GM13976 (cell line): Measurements from ENCODE around the gene PAK4.
"Not testable (repeated sequence)": the region's sequence is repeated elsewhere in the genome, so short reads cannot be mapped to it uniquely, and the experiment has no call there.

Experiments
- DNase-seq: peaks from one replicate; pipeline ENCODE4 v3.0.0; 2012; ENCODE audit warnings: low spot score
- CTCF ChIP-seq: IDR thresholded peaks from 2 replicates; pipeline ENCODE4 v1.5.1; 2012; ENCODE audit warnings: borderline replicate concordance, mild to moderate bottlenecking; ENCODE audit not compliant: insufficient read depth; ENCODE audit errors: extremely low read depth, missing control alignments, control extremely low read depth
- in situ Hi-C: fragments of 300-500 bp; cut with MboI; formaldehyde crosslinking; loops from one replicate; pipeline ENCODE4 v1.12.0; 2022; ENCODE audit warnings: low sequenced_read_pairs, mixed read lengths, inconsistent platforms; ENCODE audit not compliant: unreplicated experiment

The PAK4 gene

GRCh38 chr19:39111593-39112199, 13.9 kb upstream of the PAK4 start:
- in situ Hi-C loops = no loop called here

GRCh38 chr19:39112338-39112890, 13.2 kb upstream of the PAK4 start:
- no peak for TF ChIP-seq CTCF
- DNase-seq = no peak
- in situ Hi-C loops = no loop called here

More at GRCh38 chr19:39111593-39112199, 13.9 kb upstream of the PAK4 start:
- no peak for TF ChIP-seq CTCF
- no peak for DNase-seq

- in situ Hi-C loops = no loop called here
- no peak for TF ChIP-seq CTCF
- no peak for DNase-seq
Measured at GRCh38 chr19:39113199-39113598, 12.4 kb upstream of the PAK4 start.

- no peak for DNase-seq
- in situ Hi-C loops = no loop called here
- TF ChIP-seq CTCF = no peak
Measured at GRCh38 chr19:39115105-39115847, 10.3 kb upstream of the PAK4 start.

- DNase-seq, in situ Hi-C loops: not testable (repeated sequence)
Measured at GRCh38 chr19:39117023-39117422, 8.6 kb upstream of the PAK4 start.

- DNase-seq = no peak
- in situ Hi-C loops = loop anchor here (10.0 kb wide), 1 partner anchor 215 kb away; the partner anchor contains the start of gene GMFG
- no peak for TF ChIP-seq CTCF
Measured at GRCh38 chr19:39119830-39120229, 5.8 kb upstream of the PAK4 start.
